KMS-11 (cell line): ENCODE results near the gene TTC27.

Experiments
- H2AFZ ChIP-seq: fragments of 200-600 bp; sonication (generic); 2 replicates; pipeline ENCODE4 v1.6.1; 2016; ENCODE audit warnings: antibody characterized with exemption, mixed run types, low read depth
- H3K27ac ChIP-seq: fragments of 200-600 bp; sonication (generic); 2 replicates; pipeline ENCODE4 v1.6.1; 2016; ENCODE audit warnings: mild to moderate bottlenecking, mixed run types
- H3K27me3 ChIP-seq: fragments of 200-600 bp; sonication (generic); 2 replicates; pipeline ENCODE4 v1.6.1; 2017; ENCODE audit warnings: mild to moderate bottlenecking, low read depth, mixed run types, moderate library complexity; ENCODE audit not compliant: insufficient read depth
- H3K36me3 ChIP-seq: fragments of 200-600 bp; sonication (generic); 2 replicates; pipeline ENCODE4 v1.6.1; 2017; ENCODE audit warnings: mild to moderate bottlenecking, mixed run types; ENCODE audit not compliant: insufficient read depth
- H3K4me1 ChIP-seq: fragments of 200-600 bp; sonication (generic); 2 replicates; pipeline ENCODE4 v1.6.1; 2016; ENCODE audit warnings: mild to moderate bottlenecking, low read depth, mixed run types; ENCODE audit not compliant: poor library complexity, severe bottlenecking
- H3K4me2 ChIP-seq: fragments of 200-600 bp; sonication (generic); 2 replicates; pipeline ENCODE4 v1.7.0; 2016; ENCODE audit warnings: mild to moderate bottlenecking, mixed run types
- H3K4me3 ChIP-seq: fragments of 200-600 bp; sonication (generic); IDR thresholded peaks from 2 replicates; pipeline ENCODE4 v1.6.1; 2017; ENCODE audit warnings: low read depth, low read length, mixed read lengths; ENCODE audit not compliant: insufficient read depth
- H3K79me2 ChIP-seq: fragments of 200-600 bp; sonication (generic); 2 replicates; pipeline ENCODE4 v1.6.1; 2016; ENCODE audit warnings: low read depth, mixed run types; ENCODE audit not compliant: insufficient read depth
- H3K9ac ChIP-seq: fragments of 200-600 bp; sonication (generic); 2 replicates; pipeline ENCODE4 v1.6.1; 2016; ENCODE audit warnings: mild to moderate bottlenecking, mixed run types
- H4K20me1 ChIP-seq: fragments of 200-600 bp; sonication (generic); 2 replicates; pipeline ENCODE4 v1.6.1; 2016; ENCODE audit warnings: mild to moderate bottlenecking, mixed run types; ENCODE audit not compliant: insufficient read depth
- TF ChIP-seq, protein P1 (sequence below): fragments of 200-600 bp; sonication (generic); conservative IDR thresholded peaks from 2 replicates; pipeline ENCODE4 v1.6.1; 2017; ENCODE audit warnings: low read depth, mild to moderate bottlenecking, antibody characterized with exemption, low read length, moderate library complexity, mixed read lengths

Gene TTC27

DNA sequence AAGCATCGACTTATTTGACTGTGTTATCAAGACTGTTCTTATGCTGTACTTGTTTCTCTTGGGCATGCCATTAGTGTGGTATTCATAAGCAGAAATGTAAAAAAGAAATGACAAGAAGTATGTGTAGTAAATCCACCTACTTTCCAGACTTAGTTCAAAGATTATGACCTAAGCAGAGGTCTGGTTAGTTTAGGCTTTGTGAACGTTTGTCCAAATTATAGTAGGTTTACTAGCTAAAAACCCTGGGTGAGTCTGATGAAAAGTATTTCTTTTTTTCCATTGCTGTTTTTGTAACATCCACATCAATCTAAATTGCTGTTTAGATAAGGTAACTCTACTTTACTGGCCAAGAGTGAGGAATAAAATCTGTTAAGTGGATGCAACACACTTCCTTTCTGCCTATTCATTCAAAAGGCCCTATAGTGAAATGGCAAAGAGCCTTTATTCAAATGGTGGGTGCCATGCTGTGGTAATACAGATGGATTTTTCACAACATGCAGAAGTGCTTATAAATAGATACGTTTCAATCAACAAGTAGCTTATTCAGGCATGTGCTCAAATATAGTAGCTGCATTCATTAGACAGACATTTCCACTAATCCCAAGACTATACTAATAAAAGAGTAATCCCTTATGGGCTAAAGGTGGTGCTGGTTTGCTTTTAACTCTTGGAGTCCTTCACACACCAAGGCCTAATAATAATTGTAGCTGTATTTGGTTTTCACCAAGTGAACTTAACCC is 196.4 kb downstream of the TTC27 start:
- Histone ChIP-seq H3K9ac (no peak overlapping the region), H3K4me2 (no peak overlapping the region), H3K79me2 (no peaks in the 10 kb centered on the region), H3K4me1 (no peaks in the 10 kb centered on the region), H3K4me3 (no peak overlapping the region), H2AFZ (no peak overlapping the region), H3K27ac (no peak overlapping the region), H4K20me1 (no peaks in the 10 kb centered on the region), H3K27me3 (no peaks in the 10 kb centered on the region), H3K36me3 (no peaks in the 10 kb centered on the region)
- TF ChIP-seq, protein P1, sequence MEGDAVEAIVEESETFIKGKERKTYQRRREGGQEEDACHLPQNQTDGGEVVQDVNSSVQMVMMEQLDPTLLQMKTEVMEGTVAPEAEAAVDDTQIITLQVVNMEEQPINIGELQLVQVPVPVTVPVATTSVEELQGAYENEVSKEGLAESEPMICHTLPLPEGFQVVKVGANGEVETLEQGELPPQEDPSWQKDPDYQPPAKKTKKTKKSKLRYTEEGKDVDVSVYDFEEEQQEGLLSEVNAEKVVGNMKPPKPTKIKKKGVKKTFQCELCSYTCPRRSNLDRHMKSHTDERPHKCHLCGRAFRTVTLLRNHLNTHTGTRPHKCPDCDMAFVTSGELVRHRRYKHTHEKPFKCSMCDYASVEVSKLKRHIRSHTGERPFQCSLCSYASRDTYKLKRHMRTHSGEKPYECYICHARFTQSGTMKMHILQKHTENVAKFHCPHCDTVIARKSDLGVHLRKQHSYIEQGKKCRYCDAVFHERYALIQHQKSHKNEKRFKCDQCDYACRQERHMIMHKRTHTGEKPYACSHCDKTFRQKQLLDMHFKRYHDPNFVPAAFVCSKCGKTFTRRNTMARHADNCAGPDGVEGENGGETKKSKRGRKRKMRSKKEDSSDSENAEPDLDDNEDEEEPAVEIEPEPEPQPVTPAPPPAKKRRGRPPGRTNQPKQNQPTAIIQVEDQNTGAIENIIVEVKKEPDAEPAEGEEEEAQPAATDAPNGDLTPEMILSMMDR: no peak

DNA sequence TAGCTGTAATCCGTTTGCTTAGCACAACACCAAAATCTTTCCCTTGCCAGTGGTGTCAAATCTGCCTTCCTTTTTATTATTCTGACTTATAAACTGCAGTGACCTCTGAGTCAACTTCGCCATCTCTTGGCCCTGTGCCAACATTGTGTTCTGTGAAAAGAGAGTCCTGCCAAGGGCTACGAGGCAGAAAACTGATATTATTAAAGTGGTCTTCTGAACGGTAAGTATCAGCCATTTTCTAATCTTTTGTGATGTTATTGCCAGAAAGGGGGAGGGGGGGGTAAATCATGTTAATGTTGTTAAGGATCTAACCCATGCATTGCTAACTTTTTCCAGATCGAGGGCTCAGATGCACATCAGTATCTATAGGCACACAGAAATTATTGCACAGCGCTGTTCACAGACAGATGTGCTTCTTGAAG is 197.5 kb downstream of the TTC27 start:
- Histone ChIP-seq H3K27ac (no peak overlapping the region), H3K79me2 (no peaks in the 10 kb centered on the region), H3K36me3 (no peaks in the 10 kb centered on the region), H3K4me2 (no peak overlapping the region), H3K4me3 (no peak overlapping the region), H3K9ac (no peak overlapping the region), H2AFZ (no peak overlapping the region), H3K27me3 (no peaks in the 10 kb centered on the region), H4K20me1 (no peaks in the 10 kb centered on the region), H3K4me1 (no peaks in the 10 kb centered on the region)
- TF ChIP-seq, protein P1: no peak

DNA sequence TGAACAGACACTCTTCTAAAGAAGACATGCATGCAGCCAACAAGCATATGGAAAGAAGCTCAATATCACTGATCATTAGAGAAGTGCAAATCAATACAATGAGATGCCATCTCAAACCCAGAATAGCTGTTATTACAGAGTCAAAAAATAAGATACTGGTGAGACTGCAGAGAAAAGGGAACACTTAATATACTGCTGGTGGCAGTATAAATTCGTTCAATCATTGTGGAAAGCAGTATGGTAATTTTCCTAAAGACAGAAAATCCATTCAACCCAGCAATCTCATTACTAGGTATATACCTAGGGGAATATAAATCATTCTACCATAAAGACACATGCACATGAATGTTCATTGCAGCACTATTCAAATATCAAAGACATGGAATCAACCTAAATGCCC is 202.3 kb downstream of the TTC27 start:
- Histone ChIP-seq H3K4me2 (no peak overlapping the region), H3K4me1 (no peaks in the 10 kb centered on the region), H3K27ac (no peak overlapping the region), H3K27me3 (no peaks in the 10 kb centered on the region), H4K20me1 (no peaks in the 10 kb centered on the region), H3K36me3 (no peaks in the 10 kb centered on the region), H3K4me3 (no peak overlapping the region), H3K79me2 (no peaks in the 10 kb centered on the region), H3K9ac (no peak overlapping the region), H2AFZ (no peak overlapping the region)
- TF ChIP-seq, protein P1: no peak

DNA sequence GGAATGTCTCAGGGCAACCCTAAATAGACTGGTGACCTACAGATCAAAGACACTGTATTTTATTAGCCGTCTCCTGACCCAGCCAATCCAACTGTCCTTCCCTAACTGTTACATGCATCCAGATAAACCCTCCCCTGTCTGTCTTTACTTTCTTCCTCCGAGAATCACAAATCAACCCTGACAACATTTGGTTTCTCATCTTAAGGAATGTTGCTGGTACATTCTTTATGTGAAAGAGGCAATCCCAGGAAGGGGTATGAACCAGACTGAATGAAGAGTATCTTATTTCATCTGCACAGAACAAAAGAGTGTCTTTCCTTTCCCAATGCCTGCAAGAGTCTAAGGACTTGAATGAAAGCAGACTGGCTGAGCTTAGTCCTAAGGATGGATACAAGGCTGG is 205.0 kb downstream of the TTC27 start:
- TF ChIP-seq, protein P1: no peak
- H3K79me2 ChIP-seq: no peaks in the 10 kb centered on the region
- no peak overlapping the region for H3K27ac ChIP-seq
- H3K4me2 ChIP-seq: no peak overlapping the region
- H3K36me3 ChIP-seq: no peaks in the 10 kb centered on the region
- no peak overlapping the region for H3K9ac ChIP-seq
- H2AFZ ChIP-seq: no peak overlapping the region
- H4K20me1 ChIP-seq: no peaks in the 10 kb centered on the region
- no peak overlapping the region for H3K4me3 ChIP-seq
- no peaks in the 10 kb centered on the region for H3K4me1 ChIP-seq
- H3K27me3 ChIP-seq: no peaks in the 10 kb centered on the region
